ENCODE results near the gene GMIP. TPM values are rescaled to one million over a fixed set of nuclear protein-coding genes. Genes with fewer than 3 reads are reported as not detected.
"Not testable (repeated sequence)": the region's sequence is repeated elsewhere in the genome, so short reads cannot be mapped to it uniquely, and the experiment has no call there.

GMIP gene
- total and polyA plus RNA-seq, 9 donors: 3.3 to 6.9 (median 4.4) TPM

- intact Hi-C loops (cut with DNase I): no loop called here
- no peaks in the 10 kb centered on the region for H3K27me3 ChIP-seq
- WGBS, 3 donors: 89 to 92% (median 91%) methylated on average over 1 of the region's 1 CpG
These were observed 37.4 kb downstream of the GMIP start for GRCh38 chr19:19606021-19606420.

GRCh38 chr19:19602713-19603324 is 40.6 kb downstream of the GMIP start:
- Histone ChIP-seq H3K4me1 (ENCODE audit: insufficient read depth) (no peaks in the 10 kb centered on the region), H3K27me3 (no peaks in the 10 kb centered on the region), H3K27ac (no peak overlapping the region), H3K9me3 (no peaks in the 10 kb centered on the region), H3K36me3 (no peaks in the 10 kb centered on the region), H3K4me3 (no peak overlapping the region)
- intact Hi-C loops (cut with DNase I): no loop called here
- no peak for DNase-seq
- TF ChIP-seq POLR2A (IDR thresholded peaks at IDR 0.05): no peak
- no peak for TF ChIP-seq CTCF (IDR thresholded peaks at IDR 0.05)
- no peak for TF ChIP-seq EP300 (IDR thresholded peaks at IDR 0.05)
- 78 to 88% (median 82%) methylated on average over 3 of the region's 3 CpGs for WGBS, 3 donors

More at GRCh38 chr19:19606021-19606420, 37.4 kb downstream of the GMIP start:
- Histone ChIP-seq H3K36me3 (no peaks in the 10 kb centered on the region), H3K4me1 (ENCODE audit: insufficient read depth) (no peaks in the 10 kb centered on the region), H3K9me3 (no peaks in the 10 kb centered on the region), H3K27ac (no peak overlapping the region), H3K4me3 (no peak overlapping the region)
- TF ChIP-seq CTCF (IDR thresholded peaks at IDR 0.05) (no peak), POLR2A (IDR thresholded peaks at IDR 0.05) (no peak), EP300 (IDR thresholded peaks at IDR 0.05) (no peak)
- no peak for DNase-seq

GRCh38 chr19:19602136-19602712 is 41.2 kb downstream of the GMIP start:
- WGBS, 3 donors: 85 to 87% (median 87%) methylated on average over 9 of the region's 9 CpGs
- TF ChIP-seq POLR2A (IDR thresholded peaks at IDR 0.05) (no peak), CTCF (IDR thresholded peaks at IDR 0.05) (no peak), EP300 (IDR thresholded peaks at IDR 0.05) (no peak)
- no peaks in the 10 kb centered on the region for H3K27me3 ChIP-seq
- no peak overlapping the region for H3K4me3 ChIP-seq
- no peak overlapping the region for H3K27ac ChIP-seq
- no peaks in the 10 kb centered on the region for H3K9me3 ChIP-seq
- intact Hi-C loops (cut with DNase I): no loop called here
- no peaks in the 10 kb centered on the region for H3K36me3 ChIP-seq
- H3K4me1 ChIP-seq (ENCODE audit: insufficient read depth): no peaks in the 10 kb centered on the region
- DNase-seq: no peak

GRCh38 chr19:19600793-19601330 is 42.6 kb downstream of the GMIP start:
- TF ChIP-seq CTCF (IDR thresholded peaks at IDR 0.05) (no peak), POLR2A (IDR thresholded peaks at IDR 0.05) (no peak), EP300 (IDR thresholded peaks at IDR 0.05) (no peak)
- 75 to 88% (median 75%) methylated on average over 1 of the region's 1 CpG for WGBS, 3 donors
- intact Hi-C loops (cut with DNase I): no loop called here
- Histone ChIP-seq H3K36me3 (no peaks in the 10 kb centered on the region), H3K27ac (no peak overlapping the region), H3K9me3 (no peaks in the 10 kb centered on the region), H3K4me1 (ENCODE audit: insufficient read depth) (no peaks in the 10 kb centered on the region), H3K27me3 (no peaks in the 10 kb centered on the region), H3K4me3 (no peak overlapping the region)
- no peak for DNase-seq

- DNase-seq; H3K27me3 ChIP-seq; H3K36me3 ChIP-seq; H3K27ac ChIP-seq; intact Hi-C loops (cut with DNase I); H3K4me3 ChIP-seq; H3K9me3 ChIP-seq; H3K4me1 ChIP-seq (ENCODE audit: insufficient read depth): not testable (repeated sequence)
- 92 to 93% (median 92%) methylated on average over 20 of the region's 20 CpGs for WGBS, 3 donors
These were observed 44.6 kb downstream of the GMIP start for GRCh38 chr19:19598728-19599451.
